Measurements from ENCODE around the gene MCIDAS.

Gene MCIDAS

GRCh38 chr5:55222092-55222984, 4.8 kb downstream of the MCIDAS start:
- no peak for DNase-seq

- DNase-seq = no peak
These were observed 6.5 kb downstream of the MCIDAS start for GRCh38 chr5:55220433-55221185.

DNA sequence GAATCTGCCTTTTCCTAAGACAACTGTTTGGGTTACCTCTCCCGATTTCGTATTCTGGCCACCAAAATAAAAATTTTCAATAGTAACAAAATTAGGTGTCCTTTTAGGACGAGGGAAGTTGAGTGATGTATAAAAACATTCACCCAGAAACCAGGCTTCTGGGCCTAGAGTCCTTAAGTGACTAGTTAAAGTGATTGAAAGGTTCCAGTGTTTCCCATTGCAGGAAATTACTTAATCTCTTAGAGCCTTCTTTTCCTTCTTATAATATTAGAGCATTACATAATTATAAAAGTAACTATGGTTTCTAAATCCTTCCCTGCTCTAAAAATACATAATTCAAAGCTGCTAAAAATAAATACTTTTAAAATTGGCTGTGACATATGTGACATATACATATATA, 7.3 kb downstream of the MCIDAS start:
- no peak for DNase-seq

- no peak for DNase-seq
These were observed 8.1 kb downstream of the MCIDAS start for GRCh38 chr5:55218967-55219366.

DNA sequence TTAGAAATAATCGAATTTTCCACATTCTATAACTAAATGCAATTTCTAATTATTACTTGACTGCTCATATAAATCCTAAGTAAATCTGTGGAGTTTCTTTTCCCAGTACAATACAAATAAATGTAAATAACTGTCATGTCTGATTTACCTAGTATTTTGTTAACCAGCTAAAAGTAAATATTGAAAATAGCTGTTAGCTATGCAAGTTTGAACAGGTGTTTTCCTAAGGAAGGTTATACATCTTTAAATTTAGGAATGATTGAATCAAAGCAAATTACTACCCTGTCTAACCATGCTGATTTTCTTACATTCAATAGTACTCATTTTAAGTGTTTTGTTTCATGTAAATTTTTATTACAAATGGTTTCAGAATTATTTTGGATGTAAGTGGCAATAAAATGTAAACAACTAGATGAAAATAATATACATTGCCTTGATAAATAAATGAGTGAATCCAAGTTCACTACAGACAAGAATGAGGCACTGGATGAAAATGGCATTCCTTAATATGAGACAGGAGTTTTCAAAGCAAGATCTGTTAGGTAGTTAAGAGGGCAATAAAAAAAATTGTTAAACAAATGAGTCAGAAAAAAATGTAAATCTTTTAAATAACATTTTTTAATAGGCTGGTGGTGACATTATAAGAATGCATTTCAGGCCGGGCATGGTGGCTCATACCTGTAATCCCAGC, 15.8 kb downstream of the MCIDAS start:
- peak in 1 of 2 experiments; percentile 9 for DNase-seq

GRCh38 chr5:55205001-55205400, 22.1 kb downstream of the MCIDAS start:
- DNase-seq = no peak

GRCh38 chr5:55191165-55191564, 36.0 kb downstream of the MCIDAS start:
- DNase-seq = no peak

DNA sequence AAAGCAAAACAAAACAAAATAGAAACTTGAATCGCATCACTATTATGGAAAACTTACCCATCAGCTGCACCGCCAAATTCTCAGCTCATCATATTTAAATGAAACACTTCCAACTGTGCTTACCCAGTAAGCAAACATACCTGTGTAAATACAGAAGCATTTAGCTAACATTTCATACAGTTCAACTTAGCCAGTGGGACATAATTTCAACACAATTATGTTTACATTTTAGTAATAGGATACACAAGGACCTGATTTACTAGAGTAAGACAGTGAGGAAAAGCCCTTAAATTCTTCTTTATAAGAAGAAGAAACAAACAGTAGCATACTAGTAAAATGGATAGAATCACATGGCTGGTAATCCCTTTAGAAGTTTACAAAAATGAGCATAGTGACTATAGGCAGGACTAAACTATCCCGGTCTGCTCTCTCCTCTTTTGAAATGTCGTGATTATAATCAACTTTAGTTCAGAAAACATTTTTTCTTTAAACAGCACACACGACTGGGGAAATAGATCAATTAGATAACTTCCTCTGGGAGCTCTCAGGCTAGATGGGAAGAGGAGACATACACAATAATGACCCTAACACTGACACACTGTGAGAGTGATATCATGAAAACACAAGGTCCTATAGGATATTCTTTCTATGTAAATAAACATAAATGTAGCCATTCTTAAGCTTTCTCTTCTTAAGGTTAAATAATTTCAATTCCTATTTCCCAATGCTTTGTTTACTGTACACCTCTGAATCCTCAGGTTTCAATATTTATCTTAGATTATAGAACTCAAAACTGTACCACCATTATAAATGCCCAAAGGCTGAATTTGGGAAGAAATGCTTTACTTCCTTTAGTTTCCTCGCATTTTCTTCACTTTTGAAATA, 38.2 kb downstream of the MCIDAS start:
- DNase-seq = peak; percentile 23 to 26

DNA sequence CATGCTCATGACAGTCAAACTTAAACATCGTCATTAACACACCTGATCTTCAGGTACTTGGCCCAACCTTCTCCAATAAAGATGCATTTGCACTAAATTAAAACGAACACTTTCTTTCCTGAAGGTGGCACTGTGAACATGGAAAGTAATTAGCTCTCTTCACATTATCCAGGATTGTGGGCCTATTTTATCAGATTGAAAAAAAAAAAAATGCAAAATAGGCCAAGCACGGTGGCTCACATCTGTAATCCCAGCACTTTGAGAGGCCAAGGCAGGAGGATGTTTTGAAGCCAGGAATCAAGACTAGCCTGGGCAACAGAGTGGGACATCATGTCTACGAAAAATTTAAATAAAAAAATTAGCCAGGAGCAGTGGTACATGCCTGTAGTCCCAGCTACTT, 39.7 kb downstream of the MCIDAS start:
- peak; percentile 24 to 35 for DNase-seq

- no peak for DNase-seq
These were observed 47.1 kb downstream of the MCIDAS start for GRCh38 chr5:55180016-55180415.

GRCh38 chr5:55177078-55177477, 50.0 kb downstream of the MCIDAS start:
- DNase-seq = no peak

- DNase-seq = peak; percentile 42 to 59
These were observed 50.8 kb downstream of the MCIDAS start for GRCh38 chr5:55176176-55176818.

GRCh38 chr5:55175781-55176175, 51.3 kb downstream of the MCIDAS start:
- DNase-seq = no peak

DNA sequence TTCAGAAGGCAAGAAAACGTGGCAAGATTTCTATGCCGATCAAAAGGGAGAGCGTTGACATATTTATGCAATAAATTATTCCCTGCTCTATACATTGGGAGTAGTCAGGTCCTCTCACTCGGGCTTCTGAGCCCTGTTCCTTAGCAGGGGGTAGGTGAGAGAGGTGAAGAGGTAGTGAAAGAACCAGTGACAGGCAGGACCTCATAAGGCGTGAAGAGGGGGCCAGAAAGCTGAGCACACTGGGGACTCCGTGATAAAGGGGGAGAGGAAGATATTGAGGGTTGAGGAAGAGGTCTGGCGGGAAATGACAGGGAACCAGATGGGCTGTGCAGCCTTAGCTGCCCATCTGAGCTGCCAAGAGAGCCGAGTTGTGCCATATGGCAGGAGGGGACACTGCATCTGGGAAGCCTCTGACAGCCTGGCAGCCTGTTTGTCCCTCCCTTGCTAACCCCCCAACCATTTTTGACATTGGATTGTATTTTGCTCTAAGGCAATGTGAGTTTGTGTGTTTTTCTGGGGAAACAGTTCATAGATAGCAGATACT, 53.4 kb downstream of the MCIDAS start:
- peak; percentile 11 to 28 for DNase-seq

GRCh38 chr5:55172937-55173686, 54.0 kb downstream of the MCIDAS start, which contains the start of gene CDC20B:
Gene CDC20B (minus strand): TSS chr5:55173177. CDS start chr5:55173000, 177 bp downstream.
- DNase-seq = peak; percentile 70 to 73

DNA sequence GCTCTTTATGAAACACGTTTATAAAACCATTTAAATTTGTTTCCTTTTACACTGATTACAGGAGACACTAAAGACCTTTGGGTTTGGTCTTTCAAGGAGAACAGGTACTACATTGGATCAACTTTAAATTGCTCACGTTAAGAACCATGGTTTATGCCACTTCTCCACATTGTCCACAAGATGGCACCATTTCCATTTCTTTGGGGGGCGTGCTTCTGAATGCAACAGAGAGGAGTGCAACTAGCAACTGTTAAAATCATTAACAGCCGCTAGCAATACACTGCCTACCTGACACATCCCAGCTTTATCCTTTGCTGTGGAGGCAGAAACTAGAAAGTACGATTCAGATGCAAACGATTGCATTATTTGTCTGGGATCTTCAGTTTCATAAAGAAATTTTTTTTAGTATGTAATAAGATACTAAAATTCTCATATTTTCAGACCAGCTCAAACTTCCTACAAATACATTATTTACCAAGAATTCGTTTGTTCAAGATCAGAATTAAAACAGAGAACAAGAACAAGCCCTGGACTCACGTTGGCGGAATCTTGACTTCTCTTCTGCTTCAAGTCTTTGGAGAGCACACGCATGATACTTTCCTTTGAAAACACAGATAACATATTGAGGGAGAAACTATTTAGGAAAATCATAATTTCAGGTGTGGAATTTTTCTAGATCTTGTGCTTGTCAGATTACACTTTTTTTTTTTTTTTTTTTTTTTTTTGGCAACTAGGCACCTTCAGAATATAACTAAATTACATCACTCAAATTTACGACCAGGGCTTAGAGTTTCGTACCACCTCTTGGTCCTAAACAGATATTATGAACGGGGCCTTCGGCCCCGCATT, 54.8 kb downstream of the MCIDAS start:
- peak; percentile 74 to 83 for DNase-seq

DNA sequence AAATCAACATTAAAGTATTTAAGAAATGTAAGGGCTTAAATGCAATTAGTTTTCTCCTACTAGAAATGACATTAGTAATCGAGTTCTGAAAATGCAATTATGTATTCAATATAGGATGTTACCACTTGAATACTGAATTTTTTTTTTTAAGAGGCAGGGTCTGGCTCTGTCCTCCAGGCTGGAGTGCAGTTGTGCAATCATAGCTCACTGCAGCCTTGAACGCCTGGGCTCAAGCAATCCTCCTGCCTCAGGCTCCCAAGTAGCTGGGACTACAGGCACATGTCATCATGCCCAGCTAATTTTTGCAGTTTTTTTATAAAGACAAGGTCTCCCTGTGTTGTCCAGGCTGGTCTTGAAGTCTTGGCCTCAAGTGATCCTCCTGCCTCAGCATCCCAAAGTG, 55.6 kb downstream of the MCIDAS start:
- no peak for DNase-seq
